Measurements from ENCODE around the gene MEIS1.

DNA sequence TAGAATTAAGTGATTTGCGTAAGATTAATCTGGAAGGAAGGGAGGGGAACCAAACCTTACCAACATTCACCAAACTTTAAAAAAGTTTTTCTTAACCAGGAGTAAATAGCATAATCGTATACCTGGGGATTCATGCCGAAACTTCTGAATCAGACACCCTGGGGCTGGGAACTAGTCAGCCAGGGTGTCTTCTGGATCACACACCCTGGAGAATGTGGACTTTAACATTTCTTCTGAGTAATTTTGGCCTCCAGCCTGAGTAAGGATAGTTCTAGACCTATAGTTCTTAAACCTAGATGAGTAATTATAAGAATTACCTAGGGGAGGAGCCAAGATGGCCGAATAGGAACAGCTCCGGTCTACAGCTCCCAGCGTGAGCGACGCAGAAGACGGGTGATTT, 44.1 kb upstream of the MEIS1 start:
- TF ChIP-seq, protein P1, sequence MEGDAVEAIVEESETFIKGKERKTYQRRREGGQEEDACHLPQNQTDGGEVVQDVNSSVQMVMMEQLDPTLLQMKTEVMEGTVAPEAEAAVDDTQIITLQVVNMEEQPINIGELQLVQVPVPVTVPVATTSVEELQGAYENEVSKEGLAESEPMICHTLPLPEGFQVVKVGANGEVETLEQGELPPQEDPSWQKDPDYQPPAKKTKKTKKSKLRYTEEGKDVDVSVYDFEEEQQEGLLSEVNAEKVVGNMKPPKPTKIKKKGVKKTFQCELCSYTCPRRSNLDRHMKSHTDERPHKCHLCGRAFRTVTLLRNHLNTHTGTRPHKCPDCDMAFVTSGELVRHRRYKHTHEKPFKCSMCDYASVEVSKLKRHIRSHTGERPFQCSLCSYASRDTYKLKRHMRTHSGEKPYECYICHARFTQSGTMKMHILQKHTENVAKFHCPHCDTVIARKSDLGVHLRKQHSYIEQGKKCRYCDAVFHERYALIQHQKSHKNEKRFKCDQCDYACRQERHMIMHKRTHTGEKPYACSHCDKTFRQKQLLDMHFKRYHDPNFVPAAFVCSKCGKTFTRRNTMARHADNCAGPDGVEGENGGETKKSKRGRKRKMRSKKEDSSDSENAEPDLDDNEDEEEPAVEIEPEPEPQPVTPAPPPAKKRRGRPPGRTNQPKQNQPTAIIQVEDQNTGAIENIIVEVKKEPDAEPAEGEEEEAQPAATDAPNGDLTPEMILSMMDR (IDR thresholded peaks at IDR 0.05; ENCODE audit: low read depth, low read length): no peak
- TF ChIP-seq EZH2phosphoT487 (IDR thresholded peaks at IDR 0.05; ENCODE audit: low read depth): no peak

All from OCI-LY3 (cell line).